Activated T-helper 2 cell treated with anti-CD3 and anti-CD28 coated beads, Interferon-gamma antibody, Interleukin-2, Interleukin-4, amounts not matched to agents 10 μg/mL and 5 μg/mL and 100 μg/mL, durations not matched to agents 14 hours and 24 hours and 36 hours (primary cell): ENCODE data around the gene SEMA5A. TPM values are rescaled to one million over a fixed set of nuclear protein-coding genes. Genes with fewer than 3 reads are reported as not detected.

Source experiments
- DNase-seq: peaks from one replicate; pipeline ENCODE4 v3.0.0; 2021; ENCODE audit warnings: low spot score
- H3K27ac Mint-ChIP-seq: one replicate; pipeline ENCODE4 v1.8.0; 2021; ENCODE audit warnings: mixed read lengths
- H3K27me3 Mint-ChIP-seq: one replicate; pipeline ENCODE4 v1.8.0; 2021; ENCODE audit warnings: low read depth, mixed read lengths
- H3K36me3 Mint-ChIP-seq: one replicate; pipeline ENCODE4 v1.8.0; 2021; ENCODE audit warnings: low read depth, mixed read lengths
- H3K4me1 Mint-ChIP-seq: one replicate; pipeline ENCODE4 v1.8.0; 2021; ENCODE audit warnings: low read depth, mixed read lengths
- H3K4me3 Mint-ChIP-seq: one replicate; pipeline ENCODE4 v1.8.0; 2021; ENCODE audit warnings: low read depth, mild to moderate bottlenecking, moderate library complexity, mixed read lengths
- H3K9me3 Mint-ChIP-seq: one replicate; pipeline ENCODE4 v1.8.0; 2021; ENCODE audit warnings: mixed read lengths
- intact Hi-C: fragments of 100-400 bp; cut with micrococcal nuclease; formaldehyde crosslinking; loops from one replicate; pipeline ENCODE4 v1.15.1; 2023
- total RNA-seq: library from RNA; stranded (reverse); gene quantifications from 2 replicates; pipeline ENCODE4 v1.2.3, GENCODE V29; 2022

The SEMA5A gene
- total RNA-seq, 1 donor from 2014 or later, result 0.27 TPM

DNA sequence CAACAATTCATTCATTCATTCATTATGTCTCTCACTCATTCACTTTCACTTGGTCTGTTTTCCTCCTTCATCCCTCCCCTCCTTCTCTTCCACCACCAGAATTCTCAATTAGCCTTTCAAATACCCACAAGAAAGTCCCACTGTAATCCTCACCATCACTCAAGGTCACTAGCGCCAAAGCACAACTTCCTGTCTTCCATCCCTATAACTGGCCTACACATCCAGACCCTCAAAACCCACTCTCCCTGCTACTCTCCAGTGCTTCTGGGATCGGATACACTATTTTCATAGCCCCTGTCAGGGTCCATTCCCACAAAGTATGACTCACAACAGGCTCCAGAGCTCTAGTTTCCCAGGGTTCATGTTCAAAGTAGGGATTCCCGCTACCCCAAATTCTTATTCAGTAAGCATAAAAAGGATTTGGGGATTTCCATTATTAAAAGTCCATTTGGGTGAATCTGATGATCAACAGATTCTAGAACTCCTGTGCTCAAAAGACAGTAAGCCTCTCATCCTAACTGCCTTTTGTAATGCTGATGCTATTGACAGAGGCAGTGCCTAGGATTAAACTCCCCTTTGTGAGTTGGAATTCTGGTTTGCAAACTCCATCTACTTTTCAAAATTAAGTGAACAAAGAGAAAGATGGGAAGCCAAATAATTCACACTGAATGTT lies 250.9 kb downstream of the SEMA5A start:
- Mint-ChIP-seq H3K27ac (no peak overlapping the region), H3K4me3 (no peak overlapping the region), H3K36me3 (no peaks in the 10 kb centered on the region), H3K27me3 (no peaks in the 10 kb centered on the region), H3K4me1 (no peaks in the 10 kb centered on the region), H3K9me3 (peaks cover 8% of the 10 kb centered on the region)
- intact Hi-C loops, result no loop called here
- no peak for DNase-seq

DNA sequence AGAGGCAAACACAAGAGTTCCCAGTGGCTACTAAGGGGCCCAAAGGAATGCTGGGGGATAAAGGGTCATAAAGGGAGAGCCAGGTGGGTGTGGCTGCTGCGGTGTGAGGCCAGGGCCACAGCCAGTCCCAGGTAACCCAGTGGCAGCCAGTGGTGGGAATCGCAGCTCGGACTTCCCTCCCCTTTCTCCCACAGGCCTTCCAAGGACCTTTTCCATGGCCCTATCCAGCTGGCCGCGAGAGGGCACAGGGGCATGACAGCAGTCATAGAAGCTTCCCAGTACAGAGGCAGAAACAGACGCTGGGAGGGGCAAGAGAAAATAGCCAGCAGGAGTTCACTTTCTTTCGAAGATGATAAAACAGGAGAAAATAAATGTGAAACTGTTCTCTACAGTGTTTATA lies 257.6 kb downstream of the SEMA5A start:
- Mint-ChIP-seq H3K4me3 (no peak overlapping the region), H3K36me3 (no peaks in the 10 kb centered on the region), H3K27ac (no peak overlapping the region), H3K4me1 (no peaks in the 10 kb centered on the region), H3K27me3 (no peaks in the 10 kb centered on the region), H3K9me3 (peaks cover 4% of the 10 kb centered on the region)
- intact Hi-C loops, result no loop called here
- no peak for DNase-seq

DNA sequence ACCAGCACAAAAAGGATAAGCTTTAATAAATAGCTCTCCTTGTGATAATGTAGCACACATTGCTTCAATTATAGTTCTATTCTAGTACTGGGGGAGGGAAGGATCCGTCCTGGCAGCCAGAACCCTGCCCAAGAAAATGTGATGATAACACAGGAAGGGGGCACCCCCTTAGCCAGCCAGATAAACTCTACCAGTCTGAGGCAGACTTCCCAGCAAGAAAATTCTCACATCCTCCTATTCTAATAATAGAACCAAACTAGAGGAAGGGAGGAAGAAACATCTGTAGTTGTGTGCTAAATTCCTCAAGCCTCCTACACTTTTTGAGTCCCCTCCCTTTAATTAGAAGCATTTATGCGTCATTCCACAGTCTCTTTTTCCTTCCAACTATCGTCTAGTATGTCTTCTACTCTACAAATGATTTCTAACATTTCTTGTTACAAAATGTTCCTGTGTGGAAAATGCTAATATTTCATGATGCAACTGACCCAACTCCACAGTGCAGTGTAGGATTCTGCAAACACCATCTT lies 261.0 kb downstream of the SEMA5A start:
- intact Hi-C loops, result no loop called here
- no peaks in the 10 kb centered on the region for H3K36me3 Mint-ChIP-seq
- H3K27ac Mint-ChIP-seq, result no peak overlapping the region
- H3K27me3 Mint-ChIP-seq, result no peaks in the 10 kb centered on the region
- H3K9me3 Mint-ChIP-seq, result peaks cover 4% of the 10 kb centered on the region
- no peak for DNase-seq
- no peaks in the 10 kb centered on the region for H3K4me1 Mint-ChIP-seq
- no peak overlapping the region for H3K4me3 Mint-ChIP-seq

- Mint-ChIP-seq H3K9me3 (peaks cover 4% of the 10 kb centered on the region), H3K27ac (no peak overlapping the region), H3K36me3 (no peaks in the 10 kb centered on the region), H3K4me3 (no peak overlapping the region), H3K4me1 (no peaks in the 10 kb centered on the region), H3K27me3 (no peaks in the 10 kb centered on the region)
- intact Hi-C loops, result no loop called here
- DNase-seq, result no peak
Measured at GRCh38 chr5:9284272-9284671, 261.6 kb downstream of the SEMA5A start.

GRCh38 chr5:9283473-9283872 lies 262.4 kb downstream of the SEMA5A start:
- DNase-seq, result no peak
- H3K36me3 Mint-ChIP-seq, result no peaks in the 10 kb centered on the region
- no peaks in the 10 kb centered on the region for H3K4me1 Mint-ChIP-seq
- peaks cover 4% of the 10 kb centered on the region for H3K9me3 Mint-ChIP-seq
- intact Hi-C loops, result no loop called here
- no peak overlapping the region for H3K27ac Mint-ChIP-seq
- no peak overlapping the region for H3K4me3 Mint-ChIP-seq
- no peaks in the 10 kb centered on the region for H3K27me3 Mint-ChIP-seq

DNA sequence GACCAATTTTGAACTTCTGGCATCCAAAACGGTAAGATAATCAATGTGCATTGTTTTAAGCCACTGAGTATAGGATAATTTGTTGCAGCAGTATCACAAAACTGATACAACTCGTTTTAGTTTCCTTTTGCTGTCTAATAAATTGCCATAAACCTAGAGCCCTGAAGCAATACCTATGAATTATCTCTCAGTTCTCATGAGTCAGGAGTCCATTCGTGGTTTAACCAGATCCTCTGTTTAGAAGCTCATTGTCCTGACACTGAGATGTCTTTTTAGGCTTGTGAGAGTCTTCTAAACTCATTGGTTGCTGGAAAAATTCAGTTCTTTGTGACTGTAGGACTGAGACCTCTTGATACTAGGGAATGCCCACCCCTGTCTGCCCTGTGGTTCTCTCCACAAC lies 262.9 kb downstream of the SEMA5A start:
- Mint-ChIP-seq H3K4me1 (no peaks in the 10 kb centered on the region), H3K27ac (no peak overlapping the region), H3K4me3 (no peak overlapping the region), H3K9me3 (peaks cover 7% of the 10 kb centered on the region), H3K36me3 (no peaks in the 10 kb centered on the region), H3K27me3 (no peaks in the 10 kb centered on the region)
- intact Hi-C loops, result no loop called here
- no peak for DNase-seq

DNA sequence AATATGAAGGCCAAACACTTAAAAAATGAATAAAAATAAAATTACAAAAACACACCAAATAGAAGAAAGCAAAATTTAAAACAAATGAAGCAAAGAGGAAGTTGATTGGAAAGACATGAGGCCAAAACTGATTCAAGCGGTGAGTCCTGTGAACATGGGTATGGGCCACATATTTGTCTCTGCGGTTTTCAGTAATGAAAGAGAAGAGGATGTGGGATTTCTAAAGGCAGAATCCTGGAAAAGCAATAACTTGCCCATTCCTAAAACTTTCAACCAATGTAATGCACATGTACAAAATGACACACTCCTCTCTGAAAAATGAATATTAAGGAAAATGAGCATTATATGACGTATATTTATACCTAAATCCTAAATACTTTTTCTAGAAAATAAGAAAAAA lies 263.7 kb downstream of the SEMA5A start:
- no peak overlapping the region for H3K27ac Mint-ChIP-seq
- H3K4me3 Mint-ChIP-seq, result no peak overlapping the region
- no peak for DNase-seq
- intact Hi-C loops, result no loop called here
- H3K4me1 Mint-ChIP-seq, result no peaks in the 10 kb centered on the region
- H3K9me3 Mint-ChIP-seq, result peaks cover 9% of the 10 kb centered on the region
- H3K36me3 Mint-ChIP-seq, result no peaks in the 10 kb centered on the region
- H3K27me3 Mint-ChIP-seq, result no peaks in the 10 kb centered on the region

DNA sequence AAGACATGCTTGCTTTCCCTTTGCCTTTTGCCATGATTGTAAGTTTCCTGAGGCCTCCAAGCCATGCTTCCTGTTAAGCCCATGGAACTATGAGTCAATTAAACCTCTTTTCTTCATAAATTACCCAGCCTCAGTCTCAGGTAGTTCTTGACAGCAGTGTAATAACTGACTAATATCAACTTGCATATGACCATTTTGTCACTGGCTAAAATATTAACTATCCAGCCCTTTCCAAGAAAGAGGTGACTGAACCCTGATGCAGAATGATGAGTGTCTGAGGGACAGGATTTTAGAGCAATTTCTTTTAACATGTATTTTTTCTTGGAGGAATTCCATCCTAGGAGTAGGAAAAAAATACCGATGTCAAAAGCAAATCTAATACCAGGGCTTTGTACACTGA lies 266.1 kb downstream of the SEMA5A start:
- Mint-ChIP-seq H3K4me1 (no peaks in the 10 kb centered on the region), H3K9me3 (peaks cover 16% of the 10 kb centered on the region), H3K27ac (no peak overlapping the region), H3K4me3 (no peak overlapping the region), H3K36me3 (no peaks in the 10 kb centered on the region), H3K27me3 (no peaks in the 10 kb centered on the region)
- DNase-seq, result no peak
- intact Hi-C loops, result no loop called here

- no peak for DNase-seq
- Mint-ChIP-seq H3K27me3 (no peaks in the 10 kb centered on the region), H3K4me1 (no peaks in the 10 kb centered on the region), H3K27ac (no peak overlapping the region), H3K36me3 (no peaks in the 10 kb centered on the region), H3K9me3 (peaks cover 21% of the 10 kb centered on the region), H3K4me3 (no peak overlapping the region)
- intact Hi-C loops, result no loop called here
Measured at GRCh38 chr5:9278921-9279603, 266.8 kb downstream of the SEMA5A start.

DNA sequence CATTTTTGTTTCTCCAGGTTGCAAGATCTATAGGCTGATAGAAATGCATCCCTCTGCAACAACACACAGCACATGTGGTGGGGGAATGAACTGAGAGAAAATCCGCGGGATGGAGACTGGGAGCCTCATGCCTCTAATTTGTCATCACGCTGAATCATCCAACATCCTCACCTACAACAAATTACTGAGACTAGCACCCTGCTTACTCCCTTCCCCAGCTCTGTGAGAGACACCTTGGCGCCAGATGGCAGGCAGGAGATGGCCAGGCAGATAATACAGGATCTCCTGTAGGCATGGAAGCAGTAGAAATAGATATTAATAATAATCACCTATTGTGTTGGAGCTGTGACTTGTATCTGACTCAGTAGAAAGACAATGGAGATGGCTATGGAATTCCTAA lies 276.9 kb downstream of the SEMA5A start:
- no peak for DNase-seq
- Mint-ChIP-seq H3K4me3 (no peak overlapping the region), H3K4me1 (no peaks in the 10 kb centered on the region), H3K27ac (no peak overlapping the region), H3K27me3 (no peaks in the 10 kb centered on the region), H3K36me3 (no peaks in the 10 kb centered on the region), H3K9me3 (peaks cover 21% of the 10 kb centered on the region)
- intact Hi-C loops, result no loop called here

- H3K27ac Mint-ChIP-seq, result no peak overlapping the region
- no peak for DNase-seq
- no peaks in the 10 kb centered on the region for H3K27me3 Mint-ChIP-seq
- no peak overlapping the region for H3K4me3 Mint-ChIP-seq
- peaks cover 25% of the 10 kb centered on the region for H3K9me3 Mint-ChIP-seq
- H3K4me1 Mint-ChIP-seq, result no peaks in the 10 kb centered on the region
- no peaks in the 10 kb centered on the region for H3K36me3 Mint-ChIP-seq
- intact Hi-C loops, result no loop called here
Measured at GRCh38 chr5:9268226-9268625, 277.6 kb downstream of the SEMA5A start.

DNA sequence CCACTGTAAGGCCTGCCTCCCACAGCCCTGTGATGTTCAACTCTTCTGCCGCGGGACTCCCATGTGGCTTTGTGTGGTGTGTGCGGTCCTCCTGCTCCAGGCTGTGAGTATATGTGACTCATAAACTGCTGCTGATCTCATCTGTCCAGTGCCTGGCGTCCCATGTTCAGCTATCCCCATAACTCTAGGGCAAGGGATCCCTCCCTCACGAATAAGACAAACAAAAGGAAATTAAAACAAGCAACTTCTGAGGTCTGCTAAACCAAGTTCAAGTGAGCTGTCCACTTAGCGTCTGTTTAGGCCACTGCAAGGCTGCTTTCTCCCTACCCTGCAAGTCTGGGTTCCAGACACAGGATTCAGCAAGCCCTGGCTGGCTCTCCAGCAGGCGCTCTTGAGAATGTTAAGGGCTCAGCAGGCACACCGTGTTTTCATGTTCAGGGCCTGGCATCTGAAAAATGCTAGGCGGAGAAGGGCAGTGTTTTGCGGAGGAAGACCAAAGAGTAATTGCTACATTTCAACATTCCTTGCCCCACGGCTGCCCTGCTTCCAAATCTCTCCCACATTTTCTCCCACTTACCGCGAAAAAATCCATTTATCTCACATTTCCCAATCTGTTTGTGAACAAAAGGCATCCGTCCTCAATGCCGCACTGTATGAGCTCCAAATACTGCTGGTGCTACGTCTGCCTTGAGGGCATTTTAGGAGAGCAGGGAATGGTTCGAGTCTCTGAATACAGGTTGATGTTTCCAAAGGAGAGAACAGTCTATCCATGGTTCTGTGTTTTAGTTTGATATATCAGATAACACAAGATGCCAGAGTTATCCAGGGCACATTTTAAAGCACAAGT lies 280.2 kb downstream of the SEMA5A start:
- Mint-ChIP-seq H3K27ac (no peak overlapping the region), H3K4me3 (no peak overlapping the region), H3K36me3 (no peaks in the 10 kb centered on the region), H3K4me1 (no peaks in the 10 kb centered on the region), H3K27me3 (no peaks in the 10 kb centered on the region), H3K9me3 (peaks cover 16% of the 10 kb centered on the region)
- DNase-seq, result no peak
- intact Hi-C loops, result no loop called here

- Mint-ChIP-seq H3K4me3 (no peak overlapping the region), H3K36me3 (no peaks in the 10 kb centered on the region), H3K4me1 (no peaks in the 10 kb centered on the region), H3K27me3 (no peaks in the 10 kb centered on the region), H3K27ac (no peak overlapping the region), H3K9me3 (peaks cover 12% of the 10 kb centered on the region)
- intact Hi-C loops, result no loop called here
- DNase-seq, result no peak
Measured at GRCh38 chr5:9264301-9264700, 281.6 kb downstream of the SEMA5A start.
